A673 (cell line): ENCODE results near the gene SDHA.
"Not testable (repeated sequence)": the region's sequence is repeated elsewhere in the genome, so short reads cannot be mapped to it uniquely, and the experiment has no call there.

Experiments
- EZH2 ChIP-seq: fragments of 200-600 bp; sonication (generic); IDR thresholded peaks from 2 replicates; pipeline ENCODE4 v1.6.1; 2017; ENCODE audit warnings: borderline replicate concordance, low read depth, mild to moderate bottlenecking, mixed read lengths, antibody characterized with exemption, low read length; ENCODE audit not compliant: poor library complexity, severe bottlenecking
- TF ChIP-seq, protein P1 (sequence below): fragments of 300-800, 200-600 bp; sonication (generic); conservative IDR thresholded peaks from 2 replicates; pipeline ENCODE4 v1.5.1; 2017; ENCODE audit warnings: low read depth, mild to moderate bottlenecking, antibody characterized with exemption, low read length, moderate library complexity, mixed read lengths

GRCh38 chr5:279051-279665 lies 61.0 kb downstream of the SDHA start:
- TF ChIP-seq, protein P1, sequence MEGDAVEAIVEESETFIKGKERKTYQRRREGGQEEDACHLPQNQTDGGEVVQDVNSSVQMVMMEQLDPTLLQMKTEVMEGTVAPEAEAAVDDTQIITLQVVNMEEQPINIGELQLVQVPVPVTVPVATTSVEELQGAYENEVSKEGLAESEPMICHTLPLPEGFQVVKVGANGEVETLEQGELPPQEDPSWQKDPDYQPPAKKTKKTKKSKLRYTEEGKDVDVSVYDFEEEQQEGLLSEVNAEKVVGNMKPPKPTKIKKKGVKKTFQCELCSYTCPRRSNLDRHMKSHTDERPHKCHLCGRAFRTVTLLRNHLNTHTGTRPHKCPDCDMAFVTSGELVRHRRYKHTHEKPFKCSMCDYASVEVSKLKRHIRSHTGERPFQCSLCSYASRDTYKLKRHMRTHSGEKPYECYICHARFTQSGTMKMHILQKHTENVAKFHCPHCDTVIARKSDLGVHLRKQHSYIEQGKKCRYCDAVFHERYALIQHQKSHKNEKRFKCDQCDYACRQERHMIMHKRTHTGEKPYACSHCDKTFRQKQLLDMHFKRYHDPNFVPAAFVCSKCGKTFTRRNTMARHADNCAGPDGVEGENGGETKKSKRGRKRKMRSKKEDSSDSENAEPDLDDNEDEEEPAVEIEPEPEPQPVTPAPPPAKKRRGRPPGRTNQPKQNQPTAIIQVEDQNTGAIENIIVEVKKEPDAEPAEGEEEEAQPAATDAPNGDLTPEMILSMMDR: not testable (repeated sequence)
- TF ChIP-seq EZH2: not testable (repeated sequence)
